HS-27A (cell line): ENCODE results near the gene TEDC1.

Source experiments
- DNase-seq: peaks from one replicate; pipeline ENCODE4 v3.0.0-alpha.2; 2012; ENCODE audit warnings: low read depth, missing footprints

The TEDC1 gene

DNA sequence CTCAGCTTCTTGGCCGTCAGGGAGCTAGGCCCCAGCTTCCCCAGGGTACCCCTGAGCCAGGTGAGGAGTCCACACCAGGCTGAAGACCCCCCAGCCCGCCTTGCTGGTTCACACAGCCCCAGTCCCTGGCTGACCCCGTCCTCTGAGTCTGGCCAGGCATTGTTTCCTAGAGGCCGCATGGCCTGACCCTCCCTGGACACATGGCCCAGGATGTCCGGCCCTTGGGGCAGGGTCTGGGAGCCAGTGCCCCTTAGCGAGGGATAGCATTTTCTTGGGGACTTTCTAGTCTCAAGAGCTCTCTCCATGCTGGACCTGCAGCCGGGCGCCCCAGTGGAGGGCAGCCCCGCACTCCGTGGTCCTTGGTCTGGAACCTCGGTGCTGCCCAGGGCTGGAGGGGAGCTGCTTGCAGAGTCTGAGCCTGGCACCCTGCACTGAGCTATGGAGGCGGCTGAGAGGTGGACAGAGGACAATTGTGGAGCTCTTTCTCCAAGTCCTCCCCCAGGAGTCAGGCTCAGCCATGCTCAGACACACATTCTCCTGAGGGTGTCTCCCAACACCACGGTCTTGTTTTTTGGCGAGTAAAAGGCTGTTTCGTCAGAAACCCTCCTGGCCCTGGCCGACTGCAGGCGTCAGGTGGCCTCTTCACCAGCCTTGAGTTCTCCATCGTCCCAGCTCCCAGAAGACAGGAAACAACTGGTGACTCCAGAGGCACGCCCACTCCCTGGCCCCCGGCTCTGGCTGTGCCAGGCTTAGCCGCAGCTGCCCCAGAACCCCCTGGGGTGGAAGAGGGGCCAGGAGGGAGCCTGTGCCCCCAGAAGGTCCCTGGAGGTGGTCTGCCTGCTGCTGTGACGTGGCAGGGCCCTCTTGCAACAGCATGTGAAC lies 34.1 kb upstream of the TEDC1 start:
- DNase-seq = no peak

DNA sequence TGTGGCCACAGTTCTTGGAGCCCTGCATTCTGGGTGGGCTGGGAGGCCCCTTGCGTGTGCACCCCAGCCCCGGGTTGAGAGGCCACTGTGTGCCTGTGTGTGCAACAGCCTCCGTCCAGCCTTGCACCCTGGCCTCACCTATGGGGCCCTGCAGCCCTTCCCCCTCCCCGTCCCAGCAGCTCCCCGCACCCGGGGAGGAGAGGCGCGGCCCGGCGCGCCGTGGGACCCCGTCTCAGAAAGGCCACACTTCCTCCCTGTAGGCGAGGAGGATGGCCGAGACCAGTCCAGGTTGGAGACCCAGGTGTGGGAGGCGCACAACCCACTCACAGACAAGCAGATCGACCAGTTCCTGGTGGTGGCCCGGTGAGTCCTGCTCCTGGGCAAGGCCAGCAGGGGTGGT lies 33.0 kb upstream of the TEDC1 start:
- DNase-seq = no peak

- DNase-seq = no peak
Observed at GRCh38 chr14:105458571-105458970, 32.5 kb upstream of the TEDC1 start.

DNA sequence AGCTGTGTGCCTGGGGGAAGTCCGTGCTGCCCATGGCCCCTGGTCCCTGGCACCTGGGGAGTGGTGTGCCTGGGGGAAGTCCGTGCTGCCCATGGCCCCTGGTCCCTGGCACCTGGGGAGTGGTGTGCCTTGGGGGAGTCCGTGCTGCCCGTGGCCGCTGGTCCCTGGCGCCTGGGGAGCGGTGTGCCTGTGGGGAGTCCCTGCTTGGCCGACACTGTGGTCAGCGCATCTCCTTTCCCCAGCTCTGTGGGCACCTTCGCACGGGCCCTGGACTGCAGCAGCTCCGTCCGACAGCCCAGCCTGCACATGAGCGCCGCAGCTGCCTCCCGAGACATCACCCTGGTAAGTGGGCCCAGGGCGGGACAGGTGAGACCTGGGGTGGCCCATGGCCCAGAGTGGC lies 30.9 kb upstream of the TEDC1 start:
- no peak for DNase-seq

DNA sequence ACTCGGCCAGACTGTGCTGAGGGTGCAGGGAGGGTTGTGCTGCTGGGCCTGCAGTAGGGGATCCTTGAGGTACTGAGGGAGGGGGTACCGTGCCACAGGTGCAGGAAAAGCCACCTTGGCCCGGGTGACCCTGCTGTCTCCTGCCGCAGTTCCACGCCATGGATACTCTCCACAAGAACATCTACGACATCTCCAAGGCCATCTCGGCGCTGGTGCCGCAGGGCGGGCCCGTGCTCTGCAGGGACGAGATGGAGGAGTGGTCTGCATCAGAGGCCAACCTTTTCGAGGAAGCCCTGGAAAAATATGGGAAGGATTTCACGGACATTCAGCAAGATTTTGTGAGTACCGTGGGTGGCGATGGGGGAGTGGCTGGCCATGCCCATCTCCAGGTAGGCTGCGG lies 30.4 kb upstream of the TEDC1 start:
- DNase-seq = no peak

DNA sequence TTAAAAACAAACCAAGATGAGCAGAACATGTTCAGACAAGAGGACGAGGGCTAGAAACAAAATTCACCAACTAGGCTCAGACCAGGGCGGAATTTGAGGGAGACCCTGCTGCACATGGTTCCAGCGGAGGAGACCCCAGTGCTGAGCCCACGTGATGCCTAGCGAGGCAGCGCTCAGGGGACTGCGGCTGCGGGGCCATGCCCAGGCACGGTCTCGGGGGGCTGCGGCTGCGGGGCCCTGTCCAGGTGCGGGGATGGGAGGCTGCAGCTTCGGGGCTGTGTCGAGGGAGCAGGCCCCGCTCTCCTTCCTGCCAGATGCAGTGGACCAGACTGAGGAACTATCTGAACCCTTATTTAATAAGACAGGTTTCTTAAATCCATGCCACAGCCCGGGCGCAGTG lies 29.1 kb upstream of the TEDC1 start:
- no peak for DNase-seq

GRCh38 chr14:105464501-105464900 lies 26.5 kb upstream of the TEDC1 start:
- no peak for DNase-seq

DNA sequence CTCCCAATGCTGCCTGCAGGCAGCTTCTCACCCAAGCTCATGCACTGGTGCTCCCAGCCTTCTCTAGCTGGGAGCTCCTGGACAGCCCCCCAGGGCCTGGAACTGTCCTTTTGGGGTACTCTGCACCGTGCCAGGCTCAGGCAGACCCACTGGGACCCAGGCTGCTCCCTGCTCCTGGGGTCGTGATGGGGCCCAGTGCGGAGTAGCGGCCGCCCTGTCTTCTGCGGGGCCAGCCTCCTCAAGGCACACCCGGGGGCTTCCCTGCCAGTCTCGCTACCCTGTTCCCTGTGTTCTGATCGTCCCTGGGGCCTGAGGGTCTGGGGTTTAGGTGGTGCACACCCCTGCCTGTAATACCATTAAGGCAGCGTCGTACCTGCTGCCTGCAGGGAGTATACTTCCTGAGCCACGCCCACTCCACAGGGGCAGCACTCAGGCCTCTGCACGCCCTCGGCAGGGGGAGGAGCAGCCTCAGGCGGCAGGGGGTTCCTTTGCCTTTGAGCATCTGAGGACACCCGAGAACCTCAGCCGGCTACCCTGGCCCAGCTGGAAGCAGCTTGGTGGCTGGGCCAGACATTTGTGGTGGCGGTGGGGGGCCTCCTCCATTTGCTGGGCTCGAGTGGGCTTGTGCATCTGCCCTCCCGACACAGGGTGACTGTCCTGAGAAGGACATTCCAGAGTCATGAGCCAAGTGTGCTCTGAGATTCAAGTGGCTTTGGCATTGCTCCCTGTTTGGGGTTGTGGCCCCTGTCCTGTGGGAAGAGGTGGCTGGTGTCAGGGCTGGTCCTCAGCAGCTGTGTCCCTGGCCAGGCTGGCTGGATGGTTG lies 25.6 kb upstream of the TEDC1 start:
- DNase-seq = no peak

GRCh38 chr14:105466531-105467248 lies 24.4 kb upstream of the TEDC1 start:
- DNase-seq = no peak

- DNase-seq = no peak
Observed at GRCh38 chr14:105467249-105467941, 23.7 kb upstream of the TEDC1 start.

GRCh38 chr14:105467942-105468471 lies 23.0 kb upstream of the TEDC1 start:
- no peak for DNase-seq

DNA sequence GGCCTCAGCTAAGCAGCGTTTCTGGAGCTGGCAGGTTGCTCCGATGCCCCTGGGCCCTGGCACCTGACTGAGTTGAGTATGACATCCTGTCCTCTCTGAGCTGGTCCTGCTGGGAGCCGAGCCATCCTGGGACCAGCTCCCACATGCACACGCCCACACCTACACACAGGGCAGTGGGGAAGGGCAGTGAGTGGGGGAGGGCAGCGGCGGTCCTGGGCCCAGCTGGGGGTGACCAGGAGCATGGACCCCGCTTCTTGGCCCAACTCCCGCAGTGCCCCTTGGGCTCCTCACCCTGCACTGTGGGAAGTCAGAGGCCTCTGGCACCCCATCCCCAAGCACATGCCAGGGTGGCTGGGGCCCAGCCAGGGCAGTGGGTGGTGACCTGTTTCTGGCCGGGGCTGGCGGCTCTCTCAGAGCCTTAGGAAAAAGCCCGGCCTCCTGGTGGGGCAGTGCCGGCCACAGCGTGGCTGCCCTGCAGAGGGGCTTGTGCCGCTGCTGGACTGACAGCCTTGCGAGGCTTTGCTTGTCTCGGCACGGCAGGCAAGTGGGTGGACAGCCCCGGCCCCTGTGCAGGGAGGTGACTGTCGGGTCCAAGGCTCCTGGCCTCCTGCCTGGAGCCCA lies 22.3 kb upstream of the TEDC1 start:
- no peak for DNase-seq

DNA sequence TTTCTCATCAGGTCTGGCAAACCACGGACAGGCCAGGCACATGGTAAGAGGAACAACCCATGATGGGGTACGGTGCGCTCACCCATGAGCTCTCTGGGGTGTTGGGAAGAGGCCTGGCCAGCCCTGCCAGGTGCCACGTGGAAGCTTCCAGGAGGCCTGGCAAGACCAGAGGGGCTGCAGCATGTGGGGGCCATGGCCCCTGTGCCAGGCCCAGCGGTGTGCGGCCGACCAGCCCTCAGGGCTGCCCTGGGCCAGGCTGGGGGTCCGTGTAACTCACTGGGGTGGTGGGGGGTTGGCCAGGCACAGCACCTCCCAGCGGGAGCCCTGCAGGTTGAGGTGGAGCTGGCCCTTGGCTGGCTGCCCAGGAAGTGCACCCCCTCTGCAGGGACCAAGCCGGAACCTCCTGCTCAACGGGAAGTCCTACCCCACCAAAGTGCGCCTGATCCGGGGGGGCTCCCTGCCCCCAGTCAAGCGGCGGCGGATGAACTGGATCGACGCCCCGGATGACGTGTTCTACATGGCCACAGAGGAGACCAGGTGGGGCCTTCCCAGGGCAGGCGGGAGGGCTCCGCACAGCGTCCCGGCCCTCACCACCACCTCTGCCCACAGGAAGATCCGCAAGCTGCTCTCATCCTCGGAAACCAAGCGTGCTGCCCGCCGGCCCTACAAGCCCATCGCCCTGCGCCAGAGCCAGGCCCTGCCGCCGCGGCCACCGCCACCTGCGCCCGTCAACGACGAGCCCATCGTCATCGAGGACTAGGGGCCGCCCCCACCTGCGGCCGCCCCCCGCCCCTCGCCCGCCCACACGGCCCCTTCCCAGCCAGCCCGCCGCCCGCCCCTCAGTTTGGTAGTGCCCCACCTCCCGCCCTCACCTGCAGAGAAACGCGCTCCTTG lies 21.3 kb upstream of the TEDC1 start:
- no peak for DNase-seq

DNA sequence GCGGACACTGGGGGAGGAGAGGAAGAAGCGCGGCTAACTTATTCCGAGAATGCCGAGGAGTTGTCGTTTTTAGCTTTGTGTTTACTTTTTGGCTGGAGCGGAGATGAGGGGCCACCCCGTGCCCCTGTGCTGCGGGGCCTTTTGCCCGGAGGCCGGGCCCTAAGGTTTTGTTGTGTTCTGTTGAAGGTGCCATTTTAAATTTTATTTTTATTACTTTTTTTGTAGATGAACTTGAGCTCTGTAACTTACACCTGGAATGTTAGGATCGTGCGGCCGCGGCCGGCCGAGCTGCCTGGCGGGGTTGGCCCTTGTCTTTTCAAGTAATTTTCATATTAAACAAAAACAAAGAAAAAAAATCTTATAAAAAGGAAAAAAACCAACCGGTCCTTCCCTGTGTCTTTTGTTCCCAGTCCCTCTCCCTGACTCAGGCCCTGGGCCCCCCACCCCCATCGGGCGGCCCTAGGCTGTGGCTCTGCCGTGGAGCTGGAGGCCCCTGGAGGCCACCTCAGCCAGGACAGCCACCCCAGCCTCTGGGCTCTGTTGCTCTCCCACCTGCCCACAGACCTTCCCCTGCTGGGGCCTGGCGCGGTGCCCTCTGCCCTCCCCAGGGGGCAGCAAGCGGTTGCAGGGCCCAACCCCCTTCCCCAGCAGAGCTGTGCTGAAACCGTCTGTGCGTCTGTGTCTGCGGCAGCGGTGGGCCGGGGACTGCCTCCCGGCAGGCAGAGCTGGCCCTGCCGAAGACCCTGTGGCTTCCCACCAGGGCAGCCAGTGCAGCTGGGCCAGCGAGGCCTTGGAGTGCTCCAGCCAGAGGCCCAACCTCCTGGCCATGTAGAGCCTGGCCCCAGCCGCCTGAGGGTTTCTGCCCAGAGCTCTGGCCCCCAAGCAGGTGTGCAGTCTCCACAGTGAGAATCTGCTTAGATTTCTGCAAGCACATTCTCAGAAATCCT lies 20.4 kb upstream of the TEDC1 start:
- DNase-seq = no peak

- DNase-seq = no peak
Observed at GRCh38 chr14:105471297-105471821, 19.7 kb upstream of the TEDC1 start.

DNA sequence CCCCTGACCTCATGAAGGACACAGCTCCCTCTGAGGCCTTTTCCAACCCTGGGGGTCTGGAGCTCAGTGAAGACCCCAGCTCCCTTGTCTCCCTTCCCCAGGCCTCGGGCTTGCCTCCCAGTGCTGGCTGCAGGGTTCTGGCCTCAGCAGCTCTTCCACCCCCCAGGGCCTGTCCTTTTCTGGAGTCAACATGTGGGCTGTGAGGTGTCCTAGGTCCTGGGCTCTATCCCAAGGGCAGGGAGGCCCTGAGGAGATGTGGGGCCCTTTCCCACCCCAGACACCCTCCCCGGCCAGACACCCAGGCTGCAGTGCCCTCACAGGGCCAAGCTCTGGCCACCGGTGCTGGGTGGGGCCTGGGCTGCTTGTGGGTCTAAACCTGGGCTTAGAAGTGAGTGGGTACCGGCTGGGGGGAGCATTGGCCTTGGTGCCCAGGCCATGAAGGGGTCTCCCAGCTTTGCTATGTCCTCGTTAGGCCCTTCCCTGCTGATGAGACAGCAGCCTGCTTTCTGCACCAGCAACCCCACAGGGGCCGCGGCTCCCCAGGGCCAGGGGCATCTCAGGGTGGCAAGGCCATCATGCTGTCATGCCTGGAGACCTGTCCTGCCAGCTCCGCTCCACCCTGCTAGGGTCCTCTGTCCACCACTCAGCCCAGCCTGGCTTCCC lies 19.1 kb upstream of the TEDC1 start:
- DNase-seq = no peak

DNA sequence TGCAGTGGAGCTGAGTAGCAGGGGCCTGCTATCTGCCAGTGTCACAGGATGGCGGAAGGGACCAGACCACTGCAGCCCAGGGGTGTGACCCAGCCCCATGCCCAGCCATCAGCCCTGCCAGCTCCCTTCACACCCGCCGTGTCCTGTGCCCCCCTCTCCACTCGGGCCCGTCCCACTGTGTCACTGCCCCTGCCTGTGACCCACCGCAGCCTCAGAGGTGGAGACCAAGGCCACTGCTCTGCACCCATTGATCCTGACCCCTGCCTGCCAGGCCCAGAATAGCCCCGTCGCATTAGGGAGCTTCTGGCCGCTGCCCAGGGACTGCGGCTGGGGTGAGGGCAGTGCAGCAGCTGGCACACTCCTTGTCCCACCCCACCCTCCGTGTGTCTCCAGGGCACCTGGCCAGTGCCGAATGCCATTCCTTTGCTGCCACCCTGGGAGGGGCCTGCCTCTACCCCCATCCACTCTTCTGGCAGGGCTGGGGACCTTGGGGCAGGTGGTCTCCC lies 18.5 kb upstream of the TEDC1 start:
- no peak for DNase-seq
